Gastrocnemius medialis (tissue), 4 donors: ENCODE measurements around the gene ORC4.

ENCODE experiments used
- POLR2A ChIP-seq, 2 donors: fragments of 450-650 bp; IDR thresholded peaks; one replicate each; pipeline ENCODE4 v1.6.1; 2017; ENCODE audit warnings: antibody characterized with exemption in 2 of 2, mild to moderate bottlenecking in 2 of 2, moderate library complexity in 2 of 2
- TF ChIP-seq, protein P1 (sequence below), 5 experiments: fragments of 450-650 bp in 3 of 5; fragments of 200-600 bp in 2 of 5; sonication (generic) in 2 of 5; IDR thresholded peaks in 4 of 5; conservative IDR thresholded peaks in 1 of 5; 1 replicate in 4 of 5; 2 replicates in 1 of 5; pipeline ENCODE4 v1.5.1; 2016 to 2019; ENCODE audit warnings: antibody characterized with exemption in 5 of 5, mild to moderate bottlenecking in 3 of 5, moderate library complexity in 3 of 5

DNA sequence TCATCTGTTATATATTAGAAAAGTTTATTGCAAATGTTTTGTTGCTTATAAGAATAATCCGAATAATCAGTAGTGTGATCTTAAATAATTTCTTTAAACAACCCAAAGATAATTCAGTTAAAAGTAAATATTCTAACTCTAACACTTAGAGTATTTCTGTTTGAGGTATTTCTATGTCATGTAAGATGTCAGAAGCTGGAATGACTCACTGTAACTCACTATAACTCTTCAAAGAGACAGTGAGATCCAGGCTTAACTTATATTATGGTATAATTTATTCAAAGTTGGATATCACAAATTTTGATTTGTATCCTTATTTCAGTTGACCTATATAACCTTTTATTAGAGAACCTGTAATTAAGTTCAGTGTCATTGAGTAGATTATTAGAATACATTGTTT is 7.3 kb upstream of the ORC4 start:
- TF ChIP-seq POLR2A (IDR thresholded peaks at IDR 0.05), result no peak
- TF ChIP-seq, protein P1, sequence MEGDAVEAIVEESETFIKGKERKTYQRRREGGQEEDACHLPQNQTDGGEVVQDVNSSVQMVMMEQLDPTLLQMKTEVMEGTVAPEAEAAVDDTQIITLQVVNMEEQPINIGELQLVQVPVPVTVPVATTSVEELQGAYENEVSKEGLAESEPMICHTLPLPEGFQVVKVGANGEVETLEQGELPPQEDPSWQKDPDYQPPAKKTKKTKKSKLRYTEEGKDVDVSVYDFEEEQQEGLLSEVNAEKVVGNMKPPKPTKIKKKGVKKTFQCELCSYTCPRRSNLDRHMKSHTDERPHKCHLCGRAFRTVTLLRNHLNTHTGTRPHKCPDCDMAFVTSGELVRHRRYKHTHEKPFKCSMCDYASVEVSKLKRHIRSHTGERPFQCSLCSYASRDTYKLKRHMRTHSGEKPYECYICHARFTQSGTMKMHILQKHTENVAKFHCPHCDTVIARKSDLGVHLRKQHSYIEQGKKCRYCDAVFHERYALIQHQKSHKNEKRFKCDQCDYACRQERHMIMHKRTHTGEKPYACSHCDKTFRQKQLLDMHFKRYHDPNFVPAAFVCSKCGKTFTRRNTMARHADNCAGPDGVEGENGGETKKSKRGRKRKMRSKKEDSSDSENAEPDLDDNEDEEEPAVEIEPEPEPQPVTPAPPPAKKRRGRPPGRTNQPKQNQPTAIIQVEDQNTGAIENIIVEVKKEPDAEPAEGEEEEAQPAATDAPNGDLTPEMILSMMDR (IDR thresholded peaks at IDR 0.05 in 4 of 5, conservative IDR thresholded peaks at IDR 0.05 in 1 of 5), result no peak
